ENCODE data around the gene REV3L.

The REV3L gene, protein sequence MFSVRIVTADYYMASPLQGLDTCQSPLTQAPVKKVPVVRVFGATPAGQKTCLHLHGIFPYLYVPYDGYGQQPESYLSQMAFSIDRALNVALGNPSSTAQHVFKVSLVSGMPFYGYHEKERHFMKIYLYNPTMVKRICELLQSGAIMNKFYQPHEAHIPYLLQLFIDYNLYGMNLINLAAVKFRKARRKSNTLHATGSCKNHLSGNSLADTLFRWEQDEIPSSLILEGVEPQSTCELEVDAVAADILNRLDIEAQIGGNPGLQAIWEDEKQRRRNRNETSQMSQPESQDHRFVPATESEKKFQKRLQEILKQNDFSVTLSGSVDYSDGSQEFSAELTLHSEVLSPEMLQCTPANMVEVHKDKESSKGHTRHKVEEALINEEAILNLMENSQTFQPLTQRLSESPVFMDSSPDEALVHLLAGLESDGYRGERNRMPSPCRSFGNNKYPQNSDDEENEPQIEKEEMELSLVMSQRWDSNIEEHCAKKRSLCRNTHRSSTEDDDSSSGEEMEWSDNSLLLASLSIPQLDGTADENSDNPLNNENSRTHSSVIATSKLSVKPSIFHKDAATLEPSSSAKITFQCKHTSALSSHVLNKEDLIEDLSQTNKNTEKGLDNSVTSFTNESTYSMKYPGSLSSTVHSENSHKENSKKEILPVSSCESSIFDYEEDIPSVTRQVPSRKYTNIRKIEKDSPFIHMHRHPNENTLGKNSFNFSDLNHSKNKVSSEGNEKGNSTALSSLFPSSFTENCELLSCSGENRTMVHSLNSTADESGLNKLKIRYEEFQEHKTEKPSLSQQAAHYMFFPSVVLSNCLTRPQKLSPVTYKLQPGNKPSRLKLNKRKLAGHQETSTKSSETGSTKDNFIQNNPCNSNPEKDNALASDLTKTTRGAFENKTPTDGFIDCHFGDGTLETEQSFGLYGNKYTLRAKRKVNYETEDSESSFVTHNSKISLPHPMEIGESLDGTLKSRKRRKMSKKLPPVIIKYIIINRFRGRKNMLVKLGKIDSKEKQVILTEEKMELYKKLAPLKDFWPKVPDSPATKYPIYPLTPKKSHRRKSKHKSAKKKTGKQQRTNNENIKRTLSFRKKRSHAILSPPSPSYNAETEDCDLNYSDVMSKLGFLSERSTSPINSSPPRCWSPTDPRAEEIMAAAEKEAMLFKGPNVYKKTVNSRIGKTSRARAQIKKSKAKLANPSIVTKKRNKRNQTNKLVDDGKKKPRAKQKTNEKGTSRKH (N-terminal part only)

GRCh38 chr6:111482959-111483735, at the start of gene REV3L:
TSS of gene REV3L (minus strand) at chr6:111483218. CDS start at chr6:111482888, 330 bp downstream.
- no peak for TF ChIP-seq CTCF (IDR thresholded peaks at IDR 0.05; ENCODE audit: low read depth, low read length, missing control alignments)
- DNase-seq (ENCODE audit: extremely low read depth, low read depth), result peak; percentile 83
- H3K4me3 ChIP-seq (replicated peaks; ENCODE audit: low read depth, low read length), result peak within 1 kb of the TSS; percentile 91

DNA sequence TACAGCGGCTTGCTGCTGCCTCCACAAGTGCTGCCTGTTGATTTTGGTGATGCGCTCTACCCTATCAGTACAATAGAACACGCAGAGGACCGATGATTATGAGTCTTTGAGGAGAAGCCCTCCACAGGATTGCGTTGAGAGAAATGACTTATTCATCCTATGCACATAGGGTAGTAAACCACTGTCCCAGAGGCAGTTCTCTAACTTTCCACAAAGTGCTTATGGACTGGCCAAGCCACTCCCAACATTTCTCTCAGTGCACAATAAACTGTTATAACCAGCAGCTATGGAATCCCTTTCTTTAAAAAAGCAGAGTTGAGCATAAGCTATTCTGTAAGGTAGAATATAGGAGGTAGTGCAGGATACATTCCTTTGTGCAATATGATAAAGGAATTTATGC, 48.2 kb upstream of the REV3L start:
- no peak overlapping the region for H3K4me3 ChIP-seq (replicated peaks; ENCODE audit: low read depth, low read length)
- TF ChIP-seq CTCF (IDR thresholded peaks at IDR 0.05; ENCODE audit: low read depth, low read length, missing control alignments), result no peak
- DNase-seq (ENCODE audit: extremely low read depth, low read depth), result no peak

DNA sequence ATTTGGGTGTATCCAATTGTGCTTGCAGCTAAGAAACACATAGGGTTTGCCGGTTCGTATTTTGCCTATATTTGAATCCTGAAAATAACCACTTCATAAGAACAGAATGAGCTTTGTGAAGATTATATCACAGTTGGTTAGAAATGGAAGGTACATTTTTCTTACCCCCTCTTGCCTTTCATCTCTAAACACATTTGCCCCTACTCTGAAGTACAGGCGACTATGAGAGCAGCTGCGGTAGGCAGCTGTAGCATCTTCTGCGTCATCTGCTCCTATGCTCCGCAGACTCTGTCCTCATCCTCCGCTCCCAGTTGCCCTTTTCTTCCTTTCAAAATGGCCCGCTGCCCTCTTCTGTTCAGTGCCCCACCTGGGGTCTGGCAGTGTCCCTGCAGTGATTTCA, 47.6 kb upstream of the REV3L start:
- TF ChIP-seq CTCF (IDR thresholded peaks at IDR 0.05; ENCODE audit: low read depth, low read length, missing control alignments), result no peak
- H3K4me3 ChIP-seq (replicated peaks; ENCODE audit: low read depth, low read length), result no peak overlapping the region
- no peak for DNase-seq (ENCODE audit: extremely low read depth, low read depth)

GRCh38 chr6:111530218-111530617, 47.2 kb upstream of the REV3L start:
- DNase-seq (ENCODE audit: extremely low read depth, low read depth), result no peak
- no peak for TF ChIP-seq CTCF (IDR thresholded peaks at IDR 0.05; ENCODE audit: low read depth, low read length, missing control alignments)
- no peak overlapping the region for H3K4me3 ChIP-seq (replicated peaks; ENCODE audit: low read depth, low read length)

DNA sequence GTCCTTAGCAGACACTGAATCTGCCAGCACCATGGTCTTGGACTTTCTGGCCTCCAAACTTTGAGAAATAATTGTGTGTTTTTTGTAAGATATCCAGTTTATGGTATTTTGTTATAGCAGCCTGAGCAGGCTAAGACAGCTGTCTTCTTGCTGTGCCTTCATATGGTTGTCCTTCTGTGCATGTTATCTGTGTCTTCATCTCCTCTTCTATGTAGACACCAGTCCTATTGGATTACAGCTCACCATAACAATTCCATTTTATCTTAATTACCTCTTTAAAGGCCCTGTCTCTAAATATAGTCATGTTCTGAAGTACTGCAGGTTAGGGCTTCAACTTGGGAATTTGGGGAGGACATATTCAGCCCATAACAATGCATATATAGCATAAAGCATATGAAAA, 44.3 kb upstream of the REV3L start:
- no peak overlapping the region for H3K4me3 ChIP-seq (replicated peaks; ENCODE audit: low read depth, low read length)
- TF ChIP-seq CTCF (IDR thresholded peaks at IDR 0.05; ENCODE audit: low read depth, low read length, missing control alignments), result no peak
- DNase-seq (ENCODE audit: extremely low read depth, low read depth), result no peak

DNA sequence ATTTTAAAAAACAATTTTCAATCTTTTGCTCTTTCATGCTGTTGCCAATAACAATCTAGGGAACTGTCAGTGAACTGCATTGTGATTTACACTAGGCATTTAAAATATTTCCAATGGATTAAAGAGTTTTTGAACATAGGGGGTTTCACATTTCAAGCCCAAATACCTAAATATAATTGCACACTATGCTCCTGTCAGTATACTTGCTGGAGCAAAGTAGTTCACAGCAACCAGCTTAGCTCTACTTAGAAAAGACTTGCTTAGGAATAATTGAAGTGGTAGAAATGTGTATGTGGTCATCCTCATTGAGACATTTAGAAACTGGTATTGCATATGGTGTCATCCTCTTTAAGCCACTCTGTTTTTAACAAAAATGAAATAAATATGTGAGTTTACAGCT, 41.7 kb upstream of the REV3L start:
- no peak for TF ChIP-seq CTCF (IDR thresholded peaks at IDR 0.05; ENCODE audit: low read depth, low read length, missing control alignments)
- H3K4me3 ChIP-seq (replicated peaks; ENCODE audit: low read depth, low read length), result no peak overlapping the region
- DNase-seq (ENCODE audit: extremely low read depth, low read depth), result no peak

Data from HFF-Myc (cell line).